Kidney (tissue), 14 donors: ENCODE data around the gene CARD11. TPM values are rescaled to one million over a fixed set of nuclear protein-coding genes. Genes with fewer than 3 reads are reported as not detected.

ENCODE experiments used
- DNase-seq, 5 donors: peaks; one replicate each; pipeline ENCODE4 v3.0.0-alpha.2; 2013 to 2020
- FAIRE-seq: peaks from 2 replicates; lab custom pipeline; 2012; peaks lifted over from hg19 to GRCh38; lab: Jason Lieb, UNC
- H3K27ac ChIP-seq, 2 donors: one replicate each; pipeline ENCODE4 v1.7.0; 2013; ENCODE audit warnings: low read depth in 2 of 2, low read length in 2 of 2, inconsistent platforms in 1 of 2
- H3K27me3 ChIP-seq: one replicate; pipeline ENCODE4 v1.7.1; 2013; ENCODE audit warnings: low read length, inconsistent platforms; ENCODE audit not compliant: control insufficient read depth, insufficient read depth
- H3K36me3 ChIP-seq, 3 donors: one replicate each; pipeline versions ENCODE4 v1.7.0 to v1.7.1; 2013; ENCODE audit warnings: low read length in 3 of 3, control low read depth in 1 of 3, inconsistent platforms in 1 of 3; ENCODE audit not compliant: insufficient read depth in 3 of 3, control insufficient read depth in 2 of 3
- H3K4me1 ChIP-seq, 3 donors: one replicate each; pipeline versions ENCODE4 v1.7.0 to v1.7.1; 2013; ENCODE audit warnings: low read length in 3 of 3, inconsistent platforms in 1 of 3, low read depth in 1 of 3; ENCODE audit not compliant: control insufficient read depth in 2 of 3, insufficient read depth in 2 of 3
- H3K4me3 ChIP-seq, 3 donors: one replicate each; pipeline versions ENCODE4 v1.7.0 to v1.8.1; 2013; ENCODE audit warnings: low read length in 3 of 3, control low read depth in 1 of 3, inconsistent platforms in 1 of 3
- H3K9ac ChIP-seq, 3 donors: one replicate each; pipeline versions ENCODE4 v1.7.0 to v1.7.1; 2013; ENCODE audit warnings: low read length in 3 of 3, control low read depth in 1 of 3, inconsistent platforms in 1 of 3
- H3K9me3 ChIP-seq, 3 donors: one replicate each; pipeline versions ENCODE4 v1.7.0 to v1.7.1; 2013; ENCODE audit warnings: low read length in 3 of 3, control low read depth in 1 of 3, inconsistent platforms in 1 of 3; ENCODE audit not compliant: control insufficient read depth in 2 of 3, insufficient read depth in 1 of 3
- intact Hi-C: fragments of 100-400 bp; cut with DNase I; formaldehyde crosslinking; loops from one replicate; pipeline ENCODE4 v1.11.1; 2022
- polyA plus RNA-seq: library from polyadenylated mRNA; stranded (reverse); fragments of 350-450 nt; fragmentation: Illumina TruSeq; extraction: RNeasy Lipid Tissue Mini Kit (QIAGEN cat#74804); gene quantifications from one replicate; pipeline ENCODE4 v1.2.3, GENCODE V29; 2014; ENCODE audit warnings: low read depth, low replicate concordance; ENCODE audit not compliant: insufficient read depth
- total RNA-seq: library from RNA; stranded (reverse); fragmentation: NEBNext Ultra II Directional; extraction: Animal tissue kit (Norgen Biotek cat#: 25700); gene quantifications from one replicate; pipeline ENCODE4 v1.2.1, GENCODE V29; 2021
- TF ChIP-seq, protein P1 (sequence below): IDR thresholded peaks from 3 replicates; pipeline ENCODE4 v1.5.1; 2012; ENCODE audit warnings: mild to moderate bottlenecking, moderate library complexity, borderline replicate concordance; ENCODE audit not compliant: insufficient read depth; ENCODE audit errors: extremely low read depth
- donor health status: control.
- donor health status: control.
- donor health status: control.
- donor health status: control.
- donor health status: control.
- donor health status: DM: yes; HTN: yes; CAD: no.
- donor health status: Normal renal cell carcinoma (clear cell type).

The CARD11 gene
- total and polyA plus RNA-seq, 2 donors from 2014 or later: 0.22 to 9.6 TPM

DNA sequence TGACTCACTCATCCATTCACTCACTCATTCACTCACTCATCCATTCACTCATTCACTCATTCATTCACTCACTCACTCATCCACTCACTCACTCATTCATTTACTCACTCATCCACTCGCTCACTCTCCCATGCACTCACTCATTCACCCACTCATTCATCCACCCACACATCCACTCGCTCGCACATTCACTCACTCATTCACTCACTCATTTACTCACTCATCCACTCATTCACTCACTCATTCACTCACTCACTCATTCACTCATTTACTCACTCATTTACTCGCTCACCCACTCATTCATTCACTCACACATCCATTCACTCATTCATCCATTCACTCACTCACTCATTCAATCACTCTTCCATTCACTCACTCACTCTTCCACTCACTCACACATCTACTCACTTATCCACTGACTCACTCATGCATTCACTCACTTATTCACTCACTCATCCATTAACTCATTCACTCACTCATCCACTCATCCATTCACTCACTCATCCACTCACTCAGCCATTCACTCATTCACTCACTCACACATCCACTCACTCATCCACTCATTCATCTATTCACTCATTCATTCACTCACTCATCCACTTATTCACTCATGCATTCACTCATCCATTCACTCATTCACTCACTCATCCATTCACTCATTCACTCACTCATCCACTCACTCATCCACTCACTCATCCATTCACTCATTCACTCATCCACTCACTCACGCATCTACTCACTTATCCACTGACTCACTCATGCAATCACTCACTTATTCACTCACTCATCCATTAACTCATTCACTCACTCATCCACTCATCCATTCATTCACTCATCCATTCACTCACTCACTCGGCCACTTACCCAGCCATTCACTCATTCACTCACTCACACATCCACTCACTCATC, 74.0 kb downstream of the CARD11 start:
- H3K9ac ChIP-seq: no peak overlapping the region
- intact Hi-C loops: no loop called here
- peaks cover 0 to 14% (median 0%) of the 10 kb centered on the region in 3 donors for H3K9me3 ChIP-seq
- TF ChIP-seq, protein P1, sequence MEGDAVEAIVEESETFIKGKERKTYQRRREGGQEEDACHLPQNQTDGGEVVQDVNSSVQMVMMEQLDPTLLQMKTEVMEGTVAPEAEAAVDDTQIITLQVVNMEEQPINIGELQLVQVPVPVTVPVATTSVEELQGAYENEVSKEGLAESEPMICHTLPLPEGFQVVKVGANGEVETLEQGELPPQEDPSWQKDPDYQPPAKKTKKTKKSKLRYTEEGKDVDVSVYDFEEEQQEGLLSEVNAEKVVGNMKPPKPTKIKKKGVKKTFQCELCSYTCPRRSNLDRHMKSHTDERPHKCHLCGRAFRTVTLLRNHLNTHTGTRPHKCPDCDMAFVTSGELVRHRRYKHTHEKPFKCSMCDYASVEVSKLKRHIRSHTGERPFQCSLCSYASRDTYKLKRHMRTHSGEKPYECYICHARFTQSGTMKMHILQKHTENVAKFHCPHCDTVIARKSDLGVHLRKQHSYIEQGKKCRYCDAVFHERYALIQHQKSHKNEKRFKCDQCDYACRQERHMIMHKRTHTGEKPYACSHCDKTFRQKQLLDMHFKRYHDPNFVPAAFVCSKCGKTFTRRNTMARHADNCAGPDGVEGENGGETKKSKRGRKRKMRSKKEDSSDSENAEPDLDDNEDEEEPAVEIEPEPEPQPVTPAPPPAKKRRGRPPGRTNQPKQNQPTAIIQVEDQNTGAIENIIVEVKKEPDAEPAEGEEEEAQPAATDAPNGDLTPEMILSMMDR: no peak
- no peaks in the 10 kb centered on the region for H3K4me1 ChIP-seq
- no peaks in the 10 kb centered on the region for H3K27me3 ChIP-seq
- FAIRE-seq (no peak), DNase-seq (no peak)
- no peak overlapping the region for H3K4me3 ChIP-seq
- no peaks in the 10 kb centered on the region for H3K36me3 ChIP-seq
- no peak overlapping the region for H3K27ac ChIP-seq

DNA sequence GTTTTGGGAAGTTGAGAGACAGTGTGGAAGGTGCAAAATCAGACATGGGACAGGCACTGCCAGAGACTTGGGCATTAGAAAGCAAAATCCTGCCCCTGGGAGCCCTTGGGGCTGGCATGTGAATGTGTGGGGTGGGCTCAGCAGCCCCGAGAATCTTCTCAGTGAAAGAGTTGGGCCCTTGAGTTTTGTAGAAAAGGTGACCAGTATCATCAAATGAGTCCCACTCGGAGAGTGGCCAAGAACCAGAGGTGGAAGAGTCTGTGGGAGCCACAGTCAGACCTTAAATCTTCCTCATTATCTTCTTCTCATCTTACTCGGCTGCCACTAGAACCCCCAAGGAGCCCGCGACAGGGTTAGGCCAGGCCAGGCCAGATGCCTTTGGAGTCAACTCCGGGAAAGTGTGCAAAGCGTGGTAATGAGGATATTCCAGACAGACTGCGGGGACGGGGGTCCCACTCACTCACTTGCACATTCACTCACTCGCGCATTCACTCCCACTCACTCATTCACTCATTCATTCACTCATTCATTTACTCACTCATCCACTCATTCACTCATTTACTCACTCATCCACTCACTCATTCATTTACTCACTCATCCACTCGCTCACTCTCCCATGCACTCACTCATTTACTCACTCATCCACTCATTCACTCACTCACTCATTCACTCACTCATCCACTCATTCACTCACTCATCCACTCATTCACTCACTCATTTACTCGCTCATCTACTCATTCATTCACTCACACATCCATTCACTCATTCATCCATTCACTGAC, 74.9 kb downstream of the CARD11 start:
- peaks cover 0 to 17% (median 0%) of the 10 kb centered on the region in 3 donors for H3K9me3 ChIP-seq
- intact Hi-C loops: no loop called here
- H3K4me1 ChIP-seq: no peaks in the 10 kb centered on the region
- peak in 1 of 5 donors; percentile 15 for DNase-seq
- no peak overlapping the region for H3K27ac ChIP-seq
- no peaks in the 10 kb centered on the region for H3K36me3 ChIP-seq
- H3K9ac ChIP-seq: no peak overlapping the region
- FAIRE-seq: no peak
- no peak overlapping the region for H3K4me3 ChIP-seq
- H3K27me3 ChIP-seq: no peaks in the 10 kb centered on the region
- TF ChIP-seq, protein P1: no peak

DNA sequence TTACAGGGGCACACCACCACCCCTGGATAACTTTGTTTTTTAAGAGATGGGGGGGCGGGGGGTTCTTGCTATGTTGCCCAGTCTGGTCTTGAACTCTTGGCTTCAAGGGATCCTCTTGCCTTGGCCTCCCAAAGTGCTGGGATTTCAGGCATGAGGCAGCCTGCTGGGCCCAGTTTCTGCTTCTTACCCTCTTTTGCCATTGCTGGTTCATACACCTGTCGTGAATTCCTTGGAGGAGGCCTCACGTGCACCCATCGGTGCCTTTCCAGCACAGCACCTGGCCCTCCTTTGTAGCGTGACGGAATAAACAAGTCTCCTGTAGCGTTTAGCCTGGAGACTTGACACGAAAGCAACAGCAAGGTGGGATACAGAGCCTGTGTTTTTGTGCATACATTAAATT, 75.5 kb downstream of the CARD11 start:
- no peaks in the 10 kb centered on the region for H3K27me3 ChIP-seq
- H3K9me3 ChIP-seq: peaks cover 0 to 17% (median 0%) of the 10 kb centered on the region in 3 donors
- TF ChIP-seq, protein P1: no peak
- H3K27ac ChIP-seq: no peak overlapping the region
- H3K4me3 ChIP-seq: no peak overlapping the region
- no peak overlapping the region for H3K9ac ChIP-seq
- FAIRE-seq: no peak
- intact Hi-C loops: no loop called here
- peak in 2 of 5 donors; percentile 26 for DNase-seq
- no peaks in the 10 kb centered on the region for H3K4me1 ChIP-seq
- H3K36me3 ChIP-seq: no peaks in the 10 kb centered on the region
